Stimulated activated CD8-positive, alpha-beta memory T cell treated with anti-CD3 and anti-CD28 coated beads, Interleukin-2, amount 100 ng/mL, for 48 hours (primary cell): ENCODE measurements around the gene ATP2C2.
"Not testable (repeated sequence)": the region's sequence is repeated elsewhere in the genome, so short reads cannot be mapped to it uniquely, and the experiment has no call there.

Experiments used
- DNase-seq, 2 donors: peaks; one replicate each; pipeline ENCODE4 v3.0.0-alpha.2; 2020; ENCODE audit warnings: low read depth in 2 of 2

The ATP2C2 gene

DNA sequence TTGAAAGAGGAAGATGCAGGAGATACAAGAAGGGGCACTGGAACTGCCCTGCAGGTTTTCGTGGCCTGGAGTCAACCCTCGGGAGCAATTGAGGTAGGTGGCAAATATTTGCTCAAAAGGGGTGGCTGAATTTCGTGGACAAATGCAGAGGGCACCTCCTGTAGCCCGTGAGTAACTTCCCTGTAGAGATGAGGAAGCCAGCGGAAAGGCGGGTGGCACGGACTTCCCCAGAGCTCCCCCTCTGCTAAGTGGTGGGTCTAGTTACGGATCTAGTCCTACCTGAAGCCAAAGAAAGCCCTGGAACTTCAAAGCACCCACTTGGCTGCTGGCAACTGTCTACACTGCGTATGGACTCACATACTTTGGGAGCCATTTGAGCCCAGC, 1.0 kb upstream of the ATP2C2 start:
- DNase-seq, result no peak

DNA sequence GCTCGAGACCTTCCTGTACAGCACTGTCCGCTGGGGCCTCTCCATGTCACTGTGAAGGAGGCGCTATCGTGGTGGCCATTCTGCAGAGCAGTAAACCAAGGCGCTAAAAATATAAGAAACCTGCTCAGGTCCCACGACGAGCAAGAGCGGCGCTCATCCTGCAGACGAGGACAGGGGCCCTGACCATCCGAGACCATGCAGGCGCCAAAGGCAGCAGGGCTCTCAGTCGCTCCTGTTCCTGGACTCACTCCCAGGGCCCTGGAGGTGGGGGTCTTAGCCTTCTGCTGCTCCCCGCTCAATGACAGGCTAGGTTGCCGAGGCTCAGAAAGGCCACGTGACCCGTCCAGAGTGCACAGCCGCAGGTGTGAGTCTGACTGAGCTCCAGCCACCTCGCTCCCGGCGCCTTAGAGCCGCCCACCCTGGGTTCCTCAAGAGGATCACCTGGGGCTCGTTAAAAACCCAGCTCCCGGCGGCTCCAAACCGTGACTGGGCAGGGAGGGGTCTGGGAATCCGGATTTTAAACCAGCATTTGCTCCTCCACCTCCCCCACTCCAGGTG, 509 bp upstream of the ATP2C2 start:
- no peak for DNase-seq

DNA sequence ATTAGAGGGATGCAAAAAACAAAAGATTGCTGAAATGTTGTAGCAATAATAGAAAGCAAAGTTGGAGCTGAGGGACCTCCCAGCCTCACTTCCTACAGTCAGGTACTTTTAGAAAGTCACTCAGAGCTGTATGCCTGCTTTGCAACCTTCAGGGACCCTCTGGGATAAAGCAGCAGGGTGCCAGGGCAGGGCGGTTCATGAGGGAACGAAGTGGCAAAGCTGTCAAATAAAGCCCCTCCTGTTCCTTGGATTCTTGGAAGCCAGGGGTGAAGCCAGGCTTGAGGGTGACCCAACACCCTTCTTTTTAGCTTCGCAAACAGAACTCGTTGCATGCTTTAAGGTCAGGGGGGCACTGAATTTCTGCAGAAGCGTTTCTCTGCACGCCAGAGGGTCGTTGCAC, 767 bp downstream of the ATP2C2 start:
- no peak for DNase-seq

DNA sequence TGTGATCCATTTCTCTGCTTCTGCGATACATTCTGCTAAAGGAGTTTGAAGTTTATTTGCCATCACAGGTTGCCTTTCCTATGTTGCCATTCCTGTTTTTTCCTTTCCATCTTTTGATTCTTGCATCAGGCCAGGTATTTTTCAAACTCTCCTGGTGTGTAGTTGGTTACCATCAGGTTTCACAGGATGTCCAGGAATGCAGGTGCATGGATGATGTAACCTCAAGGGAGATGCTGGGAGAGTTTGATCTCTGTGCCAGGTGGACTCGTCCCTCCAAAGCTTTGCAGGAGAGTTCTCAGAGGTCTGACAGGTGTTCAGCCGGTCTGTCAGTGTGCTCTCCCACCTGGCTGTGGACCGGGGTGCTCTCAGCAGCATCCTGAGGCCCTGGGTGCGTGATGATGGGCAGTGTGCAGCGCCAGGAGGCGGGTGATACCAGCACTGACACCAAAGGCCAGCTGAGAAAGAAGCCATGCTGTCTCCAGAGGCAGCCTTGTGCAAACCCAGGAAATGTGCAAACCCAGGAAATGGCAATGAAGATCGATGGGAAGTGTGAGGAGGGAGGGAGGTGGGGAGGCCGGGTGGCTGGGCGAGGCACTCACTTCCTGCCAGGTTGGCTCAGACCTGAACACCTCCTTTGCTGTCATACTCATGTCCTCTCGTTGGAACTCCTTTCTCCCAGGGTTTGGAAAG, 1.7 kb downstream of the ATP2C2 start:
- DNase-seq, result no peak

DNA sequence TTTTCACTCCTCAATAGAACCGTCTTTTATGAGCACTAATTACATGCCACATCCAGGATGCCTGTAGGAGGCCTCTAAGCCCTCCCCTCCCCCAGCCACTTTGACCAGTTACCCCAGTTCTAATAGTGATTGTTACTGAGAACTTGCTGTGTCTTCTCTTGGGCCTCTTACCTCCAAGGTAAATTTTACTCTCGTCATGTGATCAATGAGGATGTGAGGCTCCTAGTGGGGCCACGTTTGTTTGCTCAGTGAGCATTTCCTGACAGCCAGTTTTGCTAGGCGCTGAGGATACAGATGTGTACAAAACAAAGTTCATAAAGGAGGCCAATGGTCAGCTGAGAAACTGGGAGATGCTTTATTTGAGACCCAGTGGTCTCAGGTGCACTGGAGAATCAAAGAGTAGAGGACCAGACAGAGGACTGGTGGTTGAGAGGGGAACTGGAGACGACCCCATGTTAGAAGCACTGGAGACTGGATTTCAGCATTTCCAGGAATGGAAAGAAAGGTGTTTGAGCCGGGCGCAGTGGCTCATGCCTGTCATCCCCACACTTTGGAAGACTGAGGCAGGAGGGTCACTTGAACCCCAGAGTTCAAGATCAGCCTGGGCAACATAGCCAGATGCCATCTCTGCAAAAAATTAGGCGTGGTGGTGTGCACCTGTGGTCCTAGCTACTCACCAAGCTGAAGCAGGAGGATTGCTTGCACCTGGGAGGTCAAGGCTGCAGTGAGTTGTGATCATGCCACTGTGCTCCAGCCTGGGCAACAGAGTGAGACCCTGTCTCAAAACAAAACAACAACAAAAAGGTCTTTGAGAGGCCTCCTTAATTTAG, 2.6 kb downstream of the ATP2C2 start:
- DNase-seq, result no peak

DNA sequence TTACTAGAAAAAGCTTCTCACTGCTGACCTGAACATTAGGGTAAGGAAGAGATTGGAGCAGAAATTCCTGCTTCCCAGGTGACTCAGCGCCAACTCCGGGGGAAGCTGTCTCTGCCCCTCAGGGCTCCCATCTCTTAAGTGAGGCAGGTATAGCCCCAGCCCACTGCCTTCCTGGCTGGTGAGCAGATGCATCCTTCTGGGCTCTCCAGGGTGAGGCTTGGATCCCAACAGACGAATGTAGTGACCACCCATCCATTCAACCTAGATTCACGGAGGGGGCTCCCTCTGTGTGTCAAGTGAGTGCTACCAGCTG, 3.2 kb downstream of the ATP2C2 start:
- no peak for DNase-seq

DNA sequence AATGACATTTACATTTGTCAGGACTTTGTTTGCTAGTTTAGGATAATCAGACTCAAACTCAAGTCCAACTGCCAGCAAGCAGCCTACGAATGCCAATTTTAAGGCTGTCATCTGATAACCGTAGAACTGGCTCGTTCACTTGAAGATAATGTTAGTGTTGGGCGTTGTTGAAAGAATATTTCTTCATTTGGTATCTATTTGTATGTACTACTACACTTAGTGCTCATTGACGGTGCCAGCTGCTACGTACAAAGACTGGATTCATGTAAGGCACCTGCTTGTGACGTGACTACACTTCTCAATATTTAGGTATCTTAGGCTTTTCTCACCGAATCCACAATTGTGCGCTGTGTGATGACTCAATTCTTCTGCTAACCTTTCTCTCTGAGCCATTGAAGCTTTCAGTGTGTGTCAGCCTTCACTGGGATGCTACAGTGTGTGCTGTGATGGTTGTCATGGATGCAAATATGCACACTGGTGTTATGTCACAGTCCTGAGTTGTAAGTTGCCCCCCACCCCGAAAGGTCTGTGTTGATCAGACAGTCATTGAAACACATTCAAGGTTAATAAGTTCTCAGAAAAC, 5.7 kb downstream of the ATP2C2 start:
- DNase-seq, result no peak

DNA sequence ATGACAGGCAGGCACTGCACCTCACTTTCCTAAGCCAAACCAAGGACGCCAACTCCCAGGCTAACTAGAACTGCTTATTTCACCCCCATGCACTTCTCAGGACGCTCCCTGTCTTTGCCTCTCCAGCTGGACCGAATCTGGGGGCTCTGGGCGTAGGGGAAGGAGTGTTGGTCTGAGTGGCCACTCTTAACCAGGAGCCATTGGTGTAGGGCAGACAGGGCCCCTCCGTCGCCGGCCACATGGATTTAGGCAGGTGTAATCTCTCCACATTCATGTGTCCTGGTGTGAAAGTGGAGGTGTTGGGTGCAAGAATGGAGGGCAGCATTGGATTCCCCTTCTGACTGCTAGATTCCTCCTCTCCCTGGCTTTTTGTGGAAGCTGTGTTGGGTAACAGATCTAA, 9.8 kb downstream of the ATP2C2 start:
- no peak for DNase-seq

DNA sequence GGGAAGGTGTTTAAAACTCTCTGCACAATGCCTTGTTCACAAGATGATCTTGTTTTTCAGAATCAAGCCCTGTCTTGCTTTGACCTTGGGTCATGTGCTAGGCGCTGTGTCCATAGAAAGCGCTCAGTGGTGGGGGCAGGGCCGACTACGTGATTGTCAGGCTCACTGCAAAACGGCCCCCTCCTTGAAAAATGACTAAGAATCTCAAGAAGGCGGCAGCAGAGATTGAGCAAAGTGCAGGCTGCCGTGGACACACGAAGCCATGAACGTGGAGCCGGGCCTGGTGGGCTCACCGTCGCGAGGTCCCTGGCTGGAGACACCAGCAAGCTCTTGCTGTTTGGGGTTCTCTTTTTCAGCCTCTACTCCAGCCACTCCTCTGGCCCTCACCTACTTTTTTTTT, 10.2 kb downstream of the ATP2C2 start:
- DNase-seq, result no peak

DNA sequence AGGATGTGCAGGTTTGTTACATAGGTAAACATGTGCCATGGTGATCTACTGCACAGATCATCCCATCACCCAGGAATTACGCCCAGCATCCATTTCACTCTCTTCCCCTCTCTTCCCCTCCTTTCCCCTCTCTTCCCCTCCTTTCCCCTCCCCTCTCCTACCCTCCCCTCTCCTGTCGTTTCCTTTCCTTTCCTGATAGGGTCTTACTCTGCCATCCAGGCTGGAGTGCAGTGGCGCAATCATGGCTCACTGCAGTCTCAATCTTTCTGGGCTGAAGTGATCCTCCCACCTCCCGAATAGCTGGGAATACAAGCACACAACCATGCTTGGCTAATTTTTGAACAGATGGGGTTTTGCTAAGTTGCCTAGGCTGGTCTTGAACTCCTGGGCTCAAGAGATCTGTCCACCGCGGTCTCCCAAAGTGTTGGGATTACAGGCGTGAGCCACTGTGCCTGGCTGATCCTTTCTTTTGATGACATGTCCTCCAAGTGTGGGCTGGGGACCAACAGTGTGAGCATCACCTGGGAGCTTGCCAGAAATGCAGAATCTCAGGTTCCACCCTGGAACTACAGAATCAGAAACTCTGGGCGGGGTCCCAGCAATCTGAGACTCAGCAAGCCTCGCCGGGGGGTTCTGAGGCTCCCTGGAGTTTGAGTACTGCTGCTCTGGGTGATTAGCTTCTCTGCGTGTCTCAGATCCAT, 10.8 kb downstream of the ATP2C2 start:
- no peak for DNase-seq

DNA sequence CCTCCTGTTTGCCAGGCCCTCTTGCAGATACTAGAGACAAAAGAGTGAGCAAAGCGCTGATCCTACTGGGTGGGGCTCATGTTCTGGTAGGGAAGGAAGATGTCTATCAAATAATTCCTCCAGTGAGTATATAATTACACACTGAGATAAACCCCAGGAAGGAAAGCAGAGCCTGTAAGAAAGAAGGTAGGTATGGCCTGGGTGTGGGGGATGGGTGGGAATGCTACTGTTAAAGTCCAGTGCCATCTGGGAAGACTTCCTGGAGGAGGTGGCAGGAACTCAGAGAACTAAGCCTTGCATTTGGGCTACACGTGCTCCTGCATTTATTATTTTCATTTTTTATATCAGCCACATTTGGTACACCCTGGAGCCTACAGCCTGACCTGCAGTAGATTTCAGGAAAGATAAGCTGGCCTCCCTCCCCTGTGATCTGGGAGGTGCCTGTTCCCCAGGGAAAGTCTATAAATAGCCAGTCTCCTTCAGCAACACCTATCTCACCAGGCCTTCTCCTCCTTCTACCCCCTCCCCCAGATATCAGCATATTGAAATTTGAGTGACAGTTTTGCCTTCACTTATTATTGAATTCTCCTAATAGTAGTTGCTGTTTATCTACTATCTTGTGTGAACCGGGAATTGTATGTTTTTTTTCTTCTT, 11.5 kb downstream of the ATP2C2 start:
- no peak for DNase-seq

DNA sequence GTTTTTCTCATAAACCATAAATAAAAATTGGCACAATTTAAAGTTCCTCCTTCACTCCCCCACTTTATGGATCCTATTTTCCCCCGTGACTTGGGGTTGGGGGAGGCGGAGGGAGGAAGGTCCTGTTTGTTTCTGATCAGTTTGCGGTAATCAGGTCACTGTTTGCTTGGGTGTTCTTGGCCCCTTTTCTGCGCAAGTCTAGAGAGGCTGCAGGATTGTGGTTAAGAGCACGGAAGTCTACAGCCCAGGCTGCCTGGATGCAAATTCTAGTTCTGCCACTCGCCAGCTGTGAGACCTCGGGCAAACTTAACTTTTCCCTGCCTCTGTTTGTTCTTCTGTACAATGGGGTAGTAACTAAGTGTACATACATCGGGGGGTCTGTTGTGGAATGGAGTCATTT, 12.1 kb downstream of the ATP2C2 start:
- DNase-seq, result no peak

DNA sequence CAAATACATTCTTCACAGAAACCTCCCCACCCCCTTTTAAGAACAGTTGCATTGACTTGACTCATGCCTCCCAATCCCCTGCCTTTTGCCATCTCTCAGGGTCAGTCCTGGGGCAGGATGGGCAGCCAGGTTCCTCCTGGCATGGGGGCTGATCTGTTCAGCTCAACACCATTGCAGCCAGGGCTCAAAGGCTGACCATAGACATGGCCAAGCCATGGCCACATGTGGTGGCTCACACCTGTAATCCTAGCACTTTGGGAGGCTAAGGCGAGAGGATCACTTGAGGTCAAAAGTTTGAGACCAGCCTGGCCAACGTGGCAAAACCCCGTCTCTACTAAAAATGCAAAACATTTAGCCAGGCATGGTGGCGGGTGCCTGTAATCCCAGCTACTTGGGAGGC, 14.1 kb downstream of the ATP2C2 start:
- no peak for DNase-seq

DNA sequence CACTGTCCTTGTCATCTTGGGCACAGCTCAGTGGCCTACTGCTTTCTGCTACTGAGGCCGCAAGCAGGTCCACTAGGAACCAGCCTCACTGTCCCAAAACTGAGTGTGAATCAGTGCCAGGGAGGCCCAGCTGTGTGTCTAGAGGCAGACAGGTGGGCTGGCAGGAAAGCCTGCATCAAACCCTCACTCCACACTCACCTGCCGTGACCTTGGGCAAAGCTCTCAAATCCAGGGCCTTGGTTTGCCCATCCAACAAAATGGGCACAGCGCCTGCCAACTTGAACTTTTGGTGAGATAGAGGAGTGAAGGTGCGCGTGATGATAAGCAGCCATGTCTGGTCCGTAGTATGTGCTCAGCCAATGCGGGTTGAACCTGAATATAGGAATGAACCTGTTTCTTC, 14.8 kb downstream of the ATP2C2 start:
- DNase-seq, result no peak

DNA sequence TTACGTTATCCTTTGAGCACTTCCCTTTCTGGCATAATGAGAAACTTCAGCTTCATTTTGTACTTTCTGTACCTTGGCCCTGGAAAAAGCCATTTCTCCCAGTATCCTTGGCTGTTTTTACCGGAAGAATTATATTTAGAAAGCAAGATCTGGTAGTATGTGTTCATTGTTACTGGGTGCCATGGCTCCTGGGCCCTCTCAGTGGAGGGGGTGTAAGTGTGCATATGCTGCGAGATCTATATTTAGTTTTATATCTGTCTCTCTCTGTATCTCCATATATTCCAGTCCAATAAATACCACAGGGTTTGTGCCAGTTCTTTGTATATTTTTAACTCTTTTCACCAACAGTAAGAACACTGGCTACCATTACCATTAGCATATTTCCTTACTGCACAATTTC, 17.7 kb downstream of the ATP2C2 start:
- no peak for DNase-seq

DNA sequence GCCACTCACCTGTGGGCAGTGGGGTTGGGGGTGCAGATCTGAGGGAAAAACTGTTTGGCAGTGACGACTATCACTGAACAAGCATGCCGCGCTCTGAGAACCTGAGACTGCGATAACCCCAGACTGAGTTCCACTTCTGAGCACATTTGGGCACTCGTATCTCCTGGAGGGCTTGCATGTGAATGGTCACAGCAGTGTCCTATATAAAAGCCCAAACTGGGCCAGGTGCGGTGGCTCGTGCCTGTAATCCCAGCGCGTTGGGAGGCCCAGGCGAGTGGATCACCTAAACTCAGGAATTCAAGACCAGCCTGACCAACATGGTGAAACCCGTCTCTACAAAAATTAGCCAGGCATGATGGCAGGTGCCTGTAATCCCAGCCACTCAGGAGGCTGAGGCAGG, 18.7 kb downstream of the ATP2C2 start:
- DNase-seq, result no peak

DNA sequence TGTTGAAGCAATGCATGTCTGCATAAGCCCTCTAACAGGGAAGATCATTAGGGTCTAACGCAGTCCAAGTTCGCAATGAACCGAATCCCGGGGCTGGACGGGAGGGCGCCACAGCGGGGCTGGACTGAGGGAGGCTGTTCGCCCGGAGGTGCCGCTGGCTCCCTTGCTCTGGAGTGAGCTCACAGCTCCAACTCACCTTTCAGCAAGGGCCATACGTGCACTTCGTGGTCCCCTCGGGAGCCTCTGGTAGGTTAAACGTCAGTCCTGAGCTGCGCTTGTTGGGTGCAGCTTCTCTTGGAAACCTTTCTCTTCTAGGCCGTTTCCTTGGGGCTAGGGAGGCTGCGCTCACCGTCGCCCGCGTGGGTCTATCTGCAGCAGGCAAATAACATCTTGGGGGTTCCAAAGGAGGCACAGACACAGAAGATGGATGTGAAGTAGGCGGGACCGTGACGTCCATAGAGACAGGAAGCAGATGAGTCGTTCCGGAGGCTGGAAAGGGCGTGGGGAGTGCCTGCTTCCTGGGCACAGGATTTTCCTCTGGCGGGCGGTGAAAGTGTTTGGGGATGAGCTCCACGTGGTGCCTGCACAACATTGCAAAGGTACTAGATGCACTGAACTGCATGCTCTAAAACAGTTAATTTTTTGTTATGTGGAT, 21.9 kb downstream of the ATP2C2 start:
- DNase-seq, result no peak

DNA sequence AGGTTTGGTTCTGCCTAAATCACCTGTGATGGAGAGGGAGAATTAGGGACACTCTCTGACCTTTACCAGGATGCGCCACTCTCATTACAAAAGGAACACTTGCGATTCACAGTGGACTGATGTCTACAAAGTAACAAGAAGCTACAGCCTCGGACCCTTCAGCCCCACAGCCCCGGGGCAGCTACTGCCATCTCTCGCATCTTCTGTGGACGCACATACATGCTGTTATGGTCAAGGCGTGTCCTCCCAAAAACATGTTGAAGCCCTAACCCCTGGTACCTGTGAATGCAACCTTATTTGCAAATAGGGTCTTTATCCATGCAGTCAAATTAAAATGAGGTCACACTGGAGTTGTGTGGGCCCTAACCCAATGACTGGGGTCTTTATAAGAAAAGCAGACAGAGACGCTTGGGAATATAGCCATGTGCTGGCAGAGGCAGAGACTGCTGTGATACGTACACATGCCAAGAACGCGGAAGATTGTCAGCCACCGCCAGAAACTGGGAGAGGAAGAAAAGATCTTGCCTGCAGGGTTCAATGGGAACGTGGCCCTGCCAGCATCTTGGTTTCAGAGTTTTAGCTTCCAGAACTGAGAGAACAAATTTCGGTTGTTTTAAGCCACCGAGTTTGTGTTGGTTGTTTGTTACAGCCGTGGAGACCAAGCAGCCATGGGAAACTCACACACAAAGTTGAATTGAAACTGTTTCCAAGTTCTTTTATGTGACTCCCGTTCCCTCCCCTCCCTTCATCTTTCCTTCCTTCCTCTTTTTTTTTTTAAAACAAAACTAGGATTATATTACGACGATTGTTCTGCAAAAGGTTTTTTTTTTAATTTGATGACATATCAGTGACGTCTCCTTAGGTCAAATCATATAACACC, 23.1 kb downstream of the ATP2C2 start:
- no peak for DNase-seq

DNA sequence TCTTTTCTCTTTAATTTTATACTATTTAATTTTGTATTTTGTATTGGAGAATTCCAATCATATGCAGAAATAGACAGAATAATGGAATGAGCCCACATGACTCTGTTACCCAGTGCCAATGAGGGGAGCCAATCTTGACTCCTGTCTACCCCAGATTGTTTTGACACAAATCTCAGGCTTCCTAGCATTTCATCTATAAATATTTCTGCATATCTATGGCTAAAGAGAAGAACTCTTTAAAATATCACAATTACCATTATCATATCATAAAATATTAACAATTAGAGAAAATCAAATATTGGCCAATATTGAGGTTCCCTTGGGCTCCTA, 23.7 kb downstream of the ATP2C2 start:
- DNase-seq, result no peak

DNA sequence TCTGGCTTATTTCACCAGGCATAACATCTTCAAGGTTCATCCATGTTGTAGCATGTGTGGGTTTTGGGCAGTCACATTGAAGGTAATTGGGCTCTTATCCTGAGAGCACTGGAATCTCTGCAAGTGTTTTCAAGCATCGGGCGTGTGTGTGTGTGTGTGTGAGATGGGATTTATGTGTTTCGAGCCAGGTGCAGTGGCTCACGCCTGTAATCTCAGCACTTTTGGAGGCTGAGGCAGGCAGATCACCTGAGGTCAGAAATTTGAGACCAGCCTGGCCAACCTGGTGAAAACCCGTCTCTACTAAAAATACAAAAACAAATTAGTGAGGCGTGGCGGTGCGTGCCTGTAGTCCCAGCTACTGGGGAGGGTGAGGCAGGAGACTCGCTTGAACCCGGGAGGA, 27.7 kb downstream of the ATP2C2 start:
- DNase-seq, result not testable (repeated sequence)
